ENCODE data around the gene LCN12.

DNA sequence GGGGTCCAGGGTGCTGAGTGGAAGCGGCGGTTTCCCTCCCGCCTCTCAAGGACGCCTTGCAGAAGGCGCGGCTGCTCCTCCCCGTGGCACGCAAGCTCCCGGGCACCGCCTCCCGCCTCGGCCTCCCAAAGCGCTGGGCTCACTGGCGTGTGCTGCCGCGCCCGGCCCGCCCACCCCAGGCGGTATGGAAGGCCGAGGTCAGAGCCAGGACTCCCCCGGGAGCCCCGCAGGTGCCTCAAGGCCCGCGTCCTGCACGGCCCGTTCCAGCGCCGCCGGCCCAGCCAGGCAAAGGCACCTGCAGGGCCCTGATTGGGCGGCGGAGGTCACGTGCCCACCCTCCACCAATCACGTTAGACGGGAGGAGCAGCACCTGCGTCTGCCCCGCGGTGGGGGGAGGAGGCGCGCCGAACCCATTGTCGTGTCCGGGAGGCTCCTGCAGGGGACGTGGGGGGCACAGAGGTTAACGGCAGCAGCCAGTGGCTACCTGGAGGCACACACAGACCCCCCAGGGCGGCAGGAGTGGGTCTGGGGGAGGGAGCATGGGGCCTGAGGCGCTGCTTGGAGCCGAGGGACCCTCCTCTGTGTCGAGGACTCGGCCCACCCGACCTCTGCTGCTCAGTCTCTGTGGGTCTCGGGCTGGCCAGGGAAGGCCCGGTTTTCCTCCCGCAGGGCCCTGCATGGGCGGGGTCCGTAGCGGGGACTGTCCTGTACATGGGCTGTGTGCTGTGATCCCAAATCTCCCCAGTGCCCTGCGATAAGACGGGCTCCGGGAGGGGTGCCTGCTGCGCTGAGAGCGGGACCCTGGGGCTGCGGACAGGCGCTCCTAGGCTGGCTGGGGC lies 2.0 kb upstream of the LCN12 start:
- TF ChIP-seq, protein P1, sequence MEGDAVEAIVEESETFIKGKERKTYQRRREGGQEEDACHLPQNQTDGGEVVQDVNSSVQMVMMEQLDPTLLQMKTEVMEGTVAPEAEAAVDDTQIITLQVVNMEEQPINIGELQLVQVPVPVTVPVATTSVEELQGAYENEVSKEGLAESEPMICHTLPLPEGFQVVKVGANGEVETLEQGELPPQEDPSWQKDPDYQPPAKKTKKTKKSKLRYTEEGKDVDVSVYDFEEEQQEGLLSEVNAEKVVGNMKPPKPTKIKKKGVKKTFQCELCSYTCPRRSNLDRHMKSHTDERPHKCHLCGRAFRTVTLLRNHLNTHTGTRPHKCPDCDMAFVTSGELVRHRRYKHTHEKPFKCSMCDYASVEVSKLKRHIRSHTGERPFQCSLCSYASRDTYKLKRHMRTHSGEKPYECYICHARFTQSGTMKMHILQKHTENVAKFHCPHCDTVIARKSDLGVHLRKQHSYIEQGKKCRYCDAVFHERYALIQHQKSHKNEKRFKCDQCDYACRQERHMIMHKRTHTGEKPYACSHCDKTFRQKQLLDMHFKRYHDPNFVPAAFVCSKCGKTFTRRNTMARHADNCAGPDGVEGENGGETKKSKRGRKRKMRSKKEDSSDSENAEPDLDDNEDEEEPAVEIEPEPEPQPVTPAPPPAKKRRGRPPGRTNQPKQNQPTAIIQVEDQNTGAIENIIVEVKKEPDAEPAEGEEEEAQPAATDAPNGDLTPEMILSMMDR (optimal IDR thresholded peaks at IDR 0.05 in 1 of 3, IDR thresholded peaks at IDR 0.05 in 1 of 3, conservative IDR thresholded peaks at IDR 0.05 in 1 of 3; ENCODE audit: extremely low read depth in 1 of 3, insufficient read depth in 2 of 3, low read length in 3 of 3), result no peak
- TF ChIP-seq EZH2 (IDR thresholded peaks at IDR 0.05; ENCODE audit: low read length), result no peak
